Omental fat pad (tissue), 4 donors: ENCODE data around the gene ARHGAP10. TPM values are rescaled to one million over a fixed set of nuclear protein-coding genes. Genes with fewer than 3 reads are reported as not detected.

Experiments used
- ATAC-seq: fragments of 150-250 bp; one replicate; pipeline ENCODE4 v1.9.1; 2016; ENCODE audit warnings: mild to moderate bottlenecking, moderate library complexity; ENCODE audit not compliant: low FRiP score
- DNase-seq: peaks from one replicate; pipeline ENCODE4 v3.0.0-alpha.2; 2019; ENCODE audit warnings: low spot score
- total RNA-seq, 4 donors: library from RNA; depleted of rRNA; stranded (reverse); fragments of >200 nt; gene quantifications; one replicate each; pipeline ENCODE4 v1.1.0, GENCODE V29; 2016
- TF ChIP-seq, protein P1 (sequence below), 3 donors: fragments of 450-650 bp; IDR thresholded peaks; one replicate each; pipeline ENCODE4 v1.5.1; 2016 to 2017; ENCODE audit warnings: antibody characterized with exemption in 3 of 3, mild to moderate bottlenecking in 3 of 3, moderate library complexity in 2 of 3

Gene ARHGAP10
- total RNA-seq, 4 donors from 2014 or later: 48.7 to 96.2 (median 57.0) TPM

DNA sequence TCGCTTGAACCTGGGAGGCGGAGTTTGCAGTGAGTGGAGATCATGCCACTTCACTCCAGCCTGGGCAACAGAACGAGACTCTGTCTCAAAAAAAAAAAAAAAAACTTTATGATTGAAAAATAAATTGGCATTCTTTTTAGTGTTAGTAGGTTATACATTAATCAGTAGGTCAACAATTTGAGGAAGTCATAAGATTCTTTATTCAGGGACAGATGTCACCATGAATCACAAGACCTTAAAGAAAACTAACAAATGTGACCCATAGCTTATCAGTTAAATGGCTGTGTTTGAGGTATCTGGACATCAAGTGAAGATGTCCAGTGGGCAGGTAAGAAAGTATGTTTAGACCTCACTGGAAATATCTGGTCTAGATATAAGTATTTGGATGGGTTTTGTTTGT is 38.7 kb upstream of the ARHGAP10 start:
- ATAC-seq (no peak), DNase-seq (no peak)
- TF ChIP-seq, protein P1, sequence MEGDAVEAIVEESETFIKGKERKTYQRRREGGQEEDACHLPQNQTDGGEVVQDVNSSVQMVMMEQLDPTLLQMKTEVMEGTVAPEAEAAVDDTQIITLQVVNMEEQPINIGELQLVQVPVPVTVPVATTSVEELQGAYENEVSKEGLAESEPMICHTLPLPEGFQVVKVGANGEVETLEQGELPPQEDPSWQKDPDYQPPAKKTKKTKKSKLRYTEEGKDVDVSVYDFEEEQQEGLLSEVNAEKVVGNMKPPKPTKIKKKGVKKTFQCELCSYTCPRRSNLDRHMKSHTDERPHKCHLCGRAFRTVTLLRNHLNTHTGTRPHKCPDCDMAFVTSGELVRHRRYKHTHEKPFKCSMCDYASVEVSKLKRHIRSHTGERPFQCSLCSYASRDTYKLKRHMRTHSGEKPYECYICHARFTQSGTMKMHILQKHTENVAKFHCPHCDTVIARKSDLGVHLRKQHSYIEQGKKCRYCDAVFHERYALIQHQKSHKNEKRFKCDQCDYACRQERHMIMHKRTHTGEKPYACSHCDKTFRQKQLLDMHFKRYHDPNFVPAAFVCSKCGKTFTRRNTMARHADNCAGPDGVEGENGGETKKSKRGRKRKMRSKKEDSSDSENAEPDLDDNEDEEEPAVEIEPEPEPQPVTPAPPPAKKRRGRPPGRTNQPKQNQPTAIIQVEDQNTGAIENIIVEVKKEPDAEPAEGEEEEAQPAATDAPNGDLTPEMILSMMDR (IDR thresholded peaks at IDR 0.05): no peak

DNA sequence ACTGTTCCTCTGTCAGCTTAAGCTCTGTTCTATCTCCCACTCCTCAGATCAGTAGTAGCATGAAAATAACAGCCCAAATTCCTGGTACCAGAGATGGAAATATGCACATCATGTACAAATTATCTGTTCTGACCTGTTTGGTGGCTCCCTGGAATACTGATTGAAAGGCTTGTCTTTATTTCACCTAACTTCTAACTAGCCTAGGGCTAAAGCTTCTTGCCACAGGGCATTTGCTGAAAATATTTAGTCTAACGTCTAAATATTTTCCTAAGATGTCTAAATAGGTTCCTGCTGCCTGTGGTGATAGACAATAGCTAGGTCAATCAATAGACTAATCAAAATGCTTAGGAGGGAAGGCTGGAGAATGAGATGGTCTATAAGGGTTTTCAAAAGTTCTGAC is 35.0 kb upstream of the ARHGAP10 start:
- ATAC-seq (no peak), DNase-seq (no peak)
- TF ChIP-seq, protein P1 (IDR thresholded peaks at IDR 0.05): no peak

DNA sequence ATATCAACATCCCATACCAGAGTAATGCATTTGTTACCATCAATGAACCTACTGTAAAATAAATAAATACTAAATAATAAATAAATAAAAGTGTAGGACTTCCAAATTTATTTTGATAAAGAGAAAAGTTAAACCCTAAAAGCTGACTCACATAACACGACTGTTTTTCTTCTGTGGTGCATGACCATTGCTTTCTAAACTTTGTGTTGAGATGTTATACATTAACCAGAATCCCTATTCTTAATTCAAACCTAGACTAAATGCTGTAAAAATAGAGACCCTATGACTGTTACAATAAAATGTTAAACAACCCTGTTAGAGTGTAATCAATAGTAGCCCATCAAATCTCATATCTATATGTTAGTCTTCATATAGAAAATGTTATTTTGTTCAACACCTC is 27.0 kb upstream of the ARHGAP10 start:
- TF ChIP-seq, protein P1 (IDR thresholded peaks at IDR 0.05): no peak
- no peak for ATAC-seq
- no peak for DNase-seq

DNA sequence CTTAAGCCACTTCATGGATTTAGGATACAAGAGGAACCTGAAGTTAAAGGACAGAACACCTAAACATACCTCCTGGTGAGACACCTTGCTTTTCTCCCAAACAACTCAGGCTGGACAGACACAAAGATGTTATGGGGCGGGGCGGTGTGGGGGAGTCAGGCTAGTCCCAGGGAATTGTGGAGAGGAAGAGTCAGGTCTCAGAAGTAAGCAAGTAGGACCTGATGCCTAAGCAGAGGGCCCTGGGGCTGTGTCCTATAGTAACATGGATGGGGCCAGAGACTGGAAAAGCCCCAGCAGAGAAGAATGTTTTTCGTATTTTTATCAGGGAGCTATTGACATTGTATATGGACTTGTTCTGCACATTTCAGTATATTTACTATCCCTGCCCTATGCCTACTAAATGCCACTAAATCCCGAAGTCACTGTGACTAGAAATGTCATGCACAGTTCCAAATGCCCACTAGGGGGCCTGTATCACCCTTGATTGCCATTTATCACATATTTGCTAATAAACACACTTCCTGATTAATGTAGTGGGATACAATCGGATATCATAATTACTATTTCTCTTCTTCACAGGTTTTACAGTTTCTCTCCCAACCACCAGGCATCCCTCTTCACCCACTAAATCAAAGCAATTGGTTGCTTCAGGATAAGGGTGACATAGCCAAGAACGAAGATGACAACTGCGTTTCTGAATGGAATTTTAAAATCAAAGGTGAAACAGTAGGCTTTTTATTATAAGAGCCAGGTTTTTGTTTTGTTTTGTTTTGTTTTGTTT is 23.8 kb upstream of the ARHGAP10 start:
- TF ChIP-seq, protein P1 (IDR thresholded peaks at IDR 0.05): peak in 2 of 3 donors; percentile 60 to 74
- DNase-seq (peak; percentile 46), ATAC-seq (peak; percentile 65)

DNA sequence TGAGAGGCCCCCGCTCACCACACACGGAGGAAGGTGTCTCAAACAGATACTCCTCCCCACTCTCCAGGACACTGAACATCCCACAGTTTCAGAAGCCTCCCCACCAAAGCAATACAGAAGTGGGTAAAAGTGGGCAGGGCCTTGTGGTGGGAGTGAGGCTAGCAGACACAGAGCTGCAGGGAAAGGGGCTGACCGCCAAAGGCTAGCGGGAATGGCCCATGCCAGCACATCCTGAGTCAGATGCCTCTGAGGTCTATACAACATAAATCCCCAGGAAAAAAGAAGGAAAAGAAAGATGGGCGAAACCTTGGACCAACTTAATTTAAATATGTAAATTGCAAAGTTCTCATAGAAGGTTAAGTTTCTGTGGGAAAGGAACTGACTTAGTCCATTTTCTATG is 21.9 kb upstream of the ARHGAP10 start:
- TF ChIP-seq, protein P1 (IDR thresholded peaks at IDR 0.05): no peak

DNA sequence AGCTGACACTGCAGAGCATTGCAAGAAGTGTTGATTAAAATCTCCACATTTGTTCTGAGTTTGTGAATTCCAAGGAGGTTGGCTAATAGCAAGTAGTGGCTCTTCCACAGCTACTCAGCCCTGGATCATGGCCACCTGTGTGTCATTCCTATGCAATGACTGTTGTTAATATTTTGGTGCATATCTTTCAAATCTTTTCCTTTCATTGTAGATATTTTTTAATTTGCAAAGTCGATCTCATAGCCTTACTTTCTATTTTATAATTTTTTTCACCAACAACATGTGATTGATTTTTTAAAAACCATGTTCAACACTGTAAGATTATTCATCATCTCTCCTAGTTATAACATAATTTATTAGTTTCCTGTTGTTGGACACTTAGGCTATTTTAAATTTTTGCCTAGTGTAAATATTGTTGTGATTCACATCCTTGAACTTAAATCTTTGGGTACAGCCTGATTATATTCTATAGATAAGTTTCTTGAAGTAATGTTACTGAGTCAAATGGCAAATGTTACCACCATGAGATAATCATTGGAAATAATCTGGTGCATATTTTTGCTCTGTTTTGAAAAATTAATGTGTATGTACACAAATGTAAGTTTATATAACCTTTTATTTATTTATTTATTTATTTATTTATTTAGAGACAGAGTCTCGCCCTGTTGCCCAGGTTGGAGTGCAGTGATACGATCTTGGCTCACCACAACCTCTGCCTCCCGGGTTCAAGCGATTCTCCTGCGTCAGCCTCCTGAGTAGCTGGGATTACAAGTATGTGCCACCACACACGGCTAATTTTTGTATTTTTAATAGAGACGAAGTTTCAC is 17.1 kb upstream of the ARHGAP10 start:
- ATAC-seq (peak; percentile 68), DNase-seq (no peak)
- TF ChIP-seq, protein P1 (IDR thresholded peaks at IDR 0.05): no peak

More for the DNA sequence above, 21.9 kb upstream of the ARHGAP10 start:
- DNase-seq (no peak), ATAC-seq (no peak)
